Smooth muscle cell (in vitro differentiated cells): ENCODE measurements around the gene TEX48. TPM values are rescaled to one million over a fixed set of nuclear protein-coding genes. Genes with fewer than 3 reads are reported as not detected.
A peak's percentile ranks its signal among the peaks of the same experiment; 100 is the strongest.

Experiments
- DNase-seq: peaks from one replicate; lab custom pipeline; 2025; ENCODE audit not compliant: unreplicated experiment; lab: John Stamatoyannopoulos, UW
- H2AFZ ChIP-seq: fragments of 200-600 bp; sonication (generic); 2 replicates; pipeline ENCODE4 v1.6.0; 2016; ENCODE audit warnings: antibody characterized with exemption, low read depth, mild to moderate bottlenecking
- H3F3A ChIP-seq: fragments of 200-600 bp; sonication (generic); 2 replicates; pipeline ENCODE4 v1.6.0; 2017; ENCODE audit warnings: antibody characterized with exemption, low read depth
- H3K27ac ChIP-seq: fragments of 200-600 bp; sonication (generic); 2 replicates; pipeline ENCODE4 v1.5.1; 2016; ENCODE audit warnings: low read depth, mild to moderate bottlenecking
- H3K27me3 ChIP-seq: fragments of 200-600 bp; sonication (generic); 2 replicates; pipeline ENCODE4 v1.6.1; 2016; ENCODE audit warnings: low read depth, mild to moderate bottlenecking
- H3K36me3 ChIP-seq: fragments of 200-600 bp; sonication (generic); 2 replicates; pipeline ENCODE4 v1.5.1; 2016; ENCODE audit warnings: low read depth
- H3K4me1 ChIP-seq: fragments of 200-600 bp; sonication (generic); 2 replicates; pipeline ENCODE4 v1.5.1; 2016; ENCODE audit warnings: low read depth
- H3K4me2 ChIP-seq: fragments of 200-600 bp; sonication (generic); 2 replicates; pipeline ENCODE4 v1.6.0; 2016; ENCODE audit warnings: mild to moderate bottlenecking
- H3K4me3 ChIP-seq: fragments of 200-600 bp; sonication (generic); 2 replicates; pipeline ENCODE4 v1.5.1; 2016; ENCODE audit warnings: mild to moderate bottlenecking
- H3K79me2 ChIP-seq: fragments of 200-600 bp; sonication (generic); 2 replicates; pipeline ENCODE4 v1.6.0; 2016; ENCODE audit warnings: low read depth, mild to moderate bottlenecking
- H3K9ac ChIP-seq: fragments of 200-600 bp; sonication (generic); 2 replicates; pipeline ENCODE4 v1.6.0; 2016; ENCODE audit warnings: low read depth
- H3K9me3 ChIP-seq: fragments of 200-600 bp; sonication (generic); replicated peaks from 2 replicates; pipeline ENCODE4 v1.5.1; 2016; ENCODE audit warnings: low read depth
- H4K20me1 ChIP-seq: fragments of 200-600 bp; sonication (generic); 2 replicates; pipeline ENCODE4 v1.6.0; 2016; ENCODE audit warnings: low read depth
- CTCF ChIP-seq: fragments of 200-600 bp; sonication (generic); IDR thresholded peaks from 2 replicates; pipeline ENCODE4 v1.5.1; 2017; ENCODE audit warnings: borderline replicate concordance, mild to moderate bottlenecking, antibody characterized with exemption; ENCODE audit not compliant: insufficient read depth, poor library complexity, severe bottlenecking
- WGBS: methylation state at CpG from one replicate; pipeline ENCODE4 v1.1.7; 2016; ENCODE audit warnings: low lambda C conversion rate; 5-methylcytosine and 5-hydroxymethylcytosine counted together
- polyA plus RNA-seq: library from polyadenylated mRNA; unstranded; fragments of >200 nt; fragmentation: Nextera tagmentation; extraction: Ambion mirVana; gene quantifications from 2 replicates; pipeline ENCODE4 v1.2.1, GENCODE V29; 2016
- total RNA-seq: library from RNA; depleted of rRNA; stranded (reverse); fragments of >200 nt; gene quantifications from 2 replicates; pipeline ENCODE4 v1.2.3, GENCODE V29; 2014

The TEX48 gene
- total RNA-seq, result not detected in 2 replicates
- polyA plus RNA-seq, result 0.58 TPM in 1 of 2 replicates, not detected in the other

GRCh38 chr9:114681594-114682332 is at the start of gene TEX48:
TSS of gene TEX48 (minus strand) at chr9:114682192. CDS start at chr9:114671723, 10,469 bp downstream.
- Histone ChIP-seq H3F3A (peaks cover 14% of the 10 kb centered on the region), H3K79me2 (no peaks in the 10 kb centered on the region), H2AFZ (no peak within 1 kb of the TSS), H3K27me3 (no peaks in the 10 kb centered on the region), H3K27ac (no peak within 1 kb of the TSS), H3K4me1 (peaks cover 7% of the 10 kb centered on the region), H3K9me3 (no peaks in the 10 kb centered on the region), H3K4me2 (no peak within 1 kb of the TSS), H3K36me3 (no peaks in the 10 kb centered on the region), H4K20me1 (no peaks in the 10 kb centered on the region), H3K4me3 (no peak within 1 kb of the TSS), H3K9ac (no peak within 1 kb of the TSS)
- no peak for DNase-seq
- 69% methylated on average over 8 of the region's 8 CpGs for WGBS
- TF ChIP-seq CTCF, result peak; percentile 59

- H3K79me2 ChIP-seq, result no peaks in the 10 kb centered on the region
- 89% methylated on average over 1 of the region's 1 CpG for WGBS
- H3K36me3 ChIP-seq, result no peaks in the 10 kb centered on the region
- DNase-seq, result no peak
- no peaks in the 10 kb centered on the region for H3K4me1 ChIP-seq
- no peaks in the 10 kb centered on the region for H3K9me3 ChIP-seq
- H3K4me3 ChIP-seq, result no peak overlapping the region
- H4K20me1 ChIP-seq, result no peaks in the 10 kb centered on the region
- H2AFZ ChIP-seq, result no peak overlapping the region
- H3K27ac ChIP-seq, result no peak overlapping the region
- H3K4me2 ChIP-seq, result no peak overlapping the region
- no peaks in the 10 kb centered on the region for H3F3A ChIP-seq
- no peak overlapping the region for H3K9ac ChIP-seq
- H3K27me3 ChIP-seq, result no peaks in the 10 kb centered on the region
- no peak for TF ChIP-seq CTCF
These were observed 49.7 kb upstream of the TEX48 start for GRCh38 chr9:114731701-114732100.

GRCh38 chr9:114729706-114730105 is 47.7 kb upstream of the TEX48 start:
- no peak overlapping the region for H3K4me2 ChIP-seq
- no peak overlapping the region for H2AFZ ChIP-seq
- H3K9ac ChIP-seq, result no peak overlapping the region
- H3K36me3 ChIP-seq, result no peaks in the 10 kb centered on the region
- H4K20me1 ChIP-seq, result no peaks in the 10 kb centered on the region
- no peak overlapping the region for H3K4me3 ChIP-seq
- TF ChIP-seq CTCF, result no peak
- H3K4me1 ChIP-seq, result no peaks in the 10 kb centered on the region
- 92% methylated on average over 5 of the region's 5 CpGs for WGBS
- DNase-seq, result no peak
- H3K27ac ChIP-seq, result no peak overlapping the region
- H3K27me3 ChIP-seq, result no peaks in the 10 kb centered on the region
- no peaks in the 10 kb centered on the region for H3K79me2 ChIP-seq
- no peaks in the 10 kb centered on the region for H3K9me3 ChIP-seq
- no peaks in the 10 kb centered on the region for H3F3A ChIP-seq

GRCh38 chr9:114725930-114726329 is 43.9 kb upstream of the TEX48 start:
- peaks cover 8% of the 10 kb centered on the region for H3K27me3 ChIP-seq
- no peak for DNase-seq
- H3K79me2 ChIP-seq, result no peaks in the 10 kb centered on the region
- no peak overlapping the region for H3K4me2 ChIP-seq
- no peaks in the 10 kb centered on the region for H3K36me3 ChIP-seq
- no peak overlapping the region for H3K9ac ChIP-seq
- H4K20me1 ChIP-seq, result no peaks in the 10 kb centered on the region
- H2AFZ ChIP-seq, result no peak overlapping the region
- H3K4me1 ChIP-seq, result peaks cover 10% of the 10 kb centered on the region
- no peaks in the 10 kb centered on the region for H3K9me3 ChIP-seq
- H3K4me3 ChIP-seq, result no peak overlapping the region
- WGBS, result 83% methylated on average over 3 of the region's 3 CpGs
- no peak for TF ChIP-seq CTCF
- H3K27ac ChIP-seq, result no peak overlapping the region
- H3F3A ChIP-seq, result peaks cover 3% of the 10 kb centered on the region
